Mucosa of gallbladder (tissue), 1 donor: ENCODE results near the gene ZBTB7B. TPM values are rescaled to one million over a fixed set of nuclear protein-coding genes. Genes with fewer than 3 reads are reported as not detected.

ENCODE experiments used
- DNase-seq: peaks from one replicate; pipeline ENCODE4 v3.0.0-alpha.2; 2020; ENCODE audit warnings: low spot score
- total RNA-seq: library from RNA; stranded (reverse); gene quantifications from one replicate; pipeline ENCODE4 v1.2.1, GENCODE V29; 2021
- donor health status: DM: no; HTN: no; CAD: no.

Gene ZBTB7B
- total RNA-seq, 1 donor from 2014 or later: 122 TPM

DNA sequence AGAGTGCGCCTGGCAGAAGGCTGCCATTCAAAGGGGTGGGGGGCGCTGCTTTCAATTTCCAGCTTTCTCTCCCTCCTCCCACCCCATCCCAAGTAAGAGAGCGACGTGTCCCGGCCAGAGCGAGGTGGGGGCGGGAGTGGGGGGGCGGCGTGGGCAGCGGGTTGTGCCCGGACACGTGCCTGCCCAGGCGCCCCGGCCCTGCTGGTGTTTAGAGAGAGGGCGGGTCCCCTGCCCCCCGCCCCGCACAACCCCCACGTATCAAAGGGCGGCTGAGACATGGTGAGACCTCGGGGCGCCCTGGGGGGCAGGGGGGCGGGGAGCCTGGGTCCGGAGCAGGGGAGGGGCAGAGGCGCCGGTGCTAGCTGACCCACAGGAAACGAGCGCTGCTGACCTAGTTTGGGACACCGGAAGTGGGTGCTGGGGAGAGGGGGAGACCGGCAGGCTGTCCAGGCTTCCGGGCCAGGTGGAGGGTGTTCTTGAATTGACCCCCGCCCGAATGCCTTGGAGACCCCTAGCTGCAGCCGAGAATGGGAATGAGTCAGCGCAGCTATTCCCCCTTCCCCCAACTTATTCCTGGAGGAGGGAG is 1.3 kb downstream of the ZBTB7B start:
- DNase-seq: no peak

DNA sequence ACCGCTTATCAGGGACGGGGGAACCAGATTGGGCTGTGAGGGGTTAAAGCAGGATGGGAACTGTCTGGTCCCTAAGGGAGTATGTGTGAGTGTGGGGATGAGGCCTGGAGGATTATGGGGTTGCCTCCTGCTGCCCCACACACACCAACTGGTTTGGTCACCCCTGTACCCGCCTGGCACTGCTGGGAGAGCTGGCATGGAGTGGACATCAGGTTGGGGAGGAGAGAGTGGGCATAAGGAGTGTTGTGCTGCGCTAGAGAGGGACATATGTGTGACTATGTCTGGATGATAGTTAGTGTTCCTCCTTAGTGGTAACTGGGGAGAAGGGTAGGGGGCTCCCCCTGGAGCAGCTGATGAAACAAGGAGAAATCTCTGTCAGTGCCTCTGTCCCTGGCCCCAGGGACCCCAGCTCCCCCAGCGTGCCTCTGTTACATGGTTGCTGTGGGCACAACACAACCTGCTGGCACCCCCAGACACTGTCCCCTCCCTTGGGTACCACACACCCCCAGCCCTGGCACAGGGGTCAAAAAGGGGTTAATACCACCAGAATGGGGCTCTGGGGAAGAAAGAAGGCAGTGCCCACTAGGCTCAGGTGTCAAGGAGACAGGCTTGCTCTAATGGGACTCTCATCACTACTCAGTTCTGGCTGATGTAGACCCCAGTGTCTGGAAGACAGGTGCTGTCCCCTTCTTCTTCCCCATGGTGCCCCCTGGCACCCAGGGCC is 1.9 kb downstream of the ZBTB7B start:
- no peak for DNase-seq

GRCh38 chr1:155005076-155006011 is 2.7 kb downstream of the ZBTB7B start:
- peak; percentile 65 for DNase-seq

- DNase-seq: no peak
Measured at GRCh38 chr1:155006601-155007101, 4.0 kb downstream of the ZBTB7B start.

GRCh38 chr1:155007251-155007828 is 4.7 kb downstream of the ZBTB7B start:
- no peak for DNase-seq

- DNase-seq: no peak
Measured at GRCh38 chr1:155008015-155008941, 5.7 kb downstream of the ZBTB7B start.

DNA sequence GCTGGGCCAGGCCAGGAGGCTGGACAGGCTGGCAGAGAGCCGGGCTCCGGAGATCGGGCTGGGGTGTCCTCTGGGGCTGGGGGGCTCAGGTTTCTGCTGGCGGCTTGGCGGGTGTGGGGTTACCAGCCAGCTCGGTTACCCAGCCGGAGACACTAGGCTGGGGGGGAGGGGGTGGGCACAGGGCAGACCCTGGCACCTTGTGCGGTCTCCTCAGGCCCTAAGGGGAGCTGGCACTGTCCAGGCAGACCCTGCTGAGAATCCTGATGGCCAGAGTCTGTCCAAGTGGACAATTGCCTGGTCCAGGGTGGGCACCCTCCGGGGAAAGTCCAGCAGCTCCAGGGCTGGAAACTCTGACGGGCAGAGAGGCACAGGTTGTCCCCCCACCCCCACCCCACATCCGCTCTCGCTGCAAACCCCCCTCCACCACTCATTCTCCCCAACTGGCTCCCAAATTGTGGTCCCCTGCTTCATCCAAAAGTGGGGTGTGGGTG is 6.7 kb downstream of the ZBTB7B start:
- DNase-seq: no peak

GRCh38 chr1:155009742-155010141 is 7.1 kb downstream of the ZBTB7B start:
- no peak for DNase-seq

GRCh38 chr1:155010211-155010918 is 7.8 kb downstream of the ZBTB7B start:
- DNase-seq: no peak

- no peak for DNase-seq
Measured at GRCh38 chr1:155011004-155011416, 8.4 kb downstream of the ZBTB7B start.

- no peak for DNase-seq
Measured at GRCh38 chr1:155011437-155012025, 8.9 kb downstream of the ZBTB7B start.

- DNase-seq: peak; percentile 68
Measured at GRCh38 chr1:155012026-155012546, 9.5 kb downstream of the ZBTB7B start.

DNA sequence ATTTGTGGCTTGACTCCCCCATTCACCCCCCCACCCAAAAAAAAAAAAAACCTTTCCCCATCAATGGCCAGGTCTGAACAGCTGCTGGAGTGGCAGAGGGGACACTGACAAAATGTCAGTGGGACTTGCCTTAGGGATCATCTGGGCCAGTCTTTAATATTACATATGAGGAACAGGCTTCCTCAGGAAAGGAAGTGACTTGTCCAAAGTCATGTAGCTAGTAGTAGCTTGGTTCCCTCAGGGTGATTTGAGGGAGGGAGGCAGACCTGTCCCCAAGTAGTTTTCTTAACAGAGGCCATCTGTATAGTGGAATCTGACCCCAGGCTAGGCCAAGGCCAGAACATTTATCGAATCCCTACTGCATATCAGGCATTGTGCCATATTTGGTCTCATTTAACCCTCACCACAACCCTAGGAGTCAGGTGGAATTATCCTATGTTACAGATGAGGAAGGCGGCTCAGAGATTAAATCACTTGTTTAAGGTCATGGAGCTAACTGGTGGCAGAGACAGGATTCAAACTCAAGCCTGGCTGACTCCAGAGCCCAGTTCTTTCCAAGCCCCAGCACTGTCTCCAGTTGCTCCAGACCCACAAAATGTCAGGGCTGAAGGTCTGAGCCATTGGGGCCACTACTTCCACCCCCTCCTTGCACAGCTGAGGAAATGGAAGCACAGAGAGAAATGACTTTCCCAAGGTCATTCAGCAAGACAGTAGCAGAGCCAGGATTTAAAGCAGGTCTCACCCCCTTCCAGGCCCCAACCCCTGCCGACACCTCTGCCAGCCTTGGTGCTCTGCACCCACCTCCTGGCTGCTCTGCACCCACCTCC is 10.4 kb downstream of the ZBTB7B start:
- no peak for DNase-seq

- no peak for DNase-seq
Measured at GRCh38 chr1:155013632-155014031, 11.0 kb downstream of the ZBTB7B start.

DNA sequence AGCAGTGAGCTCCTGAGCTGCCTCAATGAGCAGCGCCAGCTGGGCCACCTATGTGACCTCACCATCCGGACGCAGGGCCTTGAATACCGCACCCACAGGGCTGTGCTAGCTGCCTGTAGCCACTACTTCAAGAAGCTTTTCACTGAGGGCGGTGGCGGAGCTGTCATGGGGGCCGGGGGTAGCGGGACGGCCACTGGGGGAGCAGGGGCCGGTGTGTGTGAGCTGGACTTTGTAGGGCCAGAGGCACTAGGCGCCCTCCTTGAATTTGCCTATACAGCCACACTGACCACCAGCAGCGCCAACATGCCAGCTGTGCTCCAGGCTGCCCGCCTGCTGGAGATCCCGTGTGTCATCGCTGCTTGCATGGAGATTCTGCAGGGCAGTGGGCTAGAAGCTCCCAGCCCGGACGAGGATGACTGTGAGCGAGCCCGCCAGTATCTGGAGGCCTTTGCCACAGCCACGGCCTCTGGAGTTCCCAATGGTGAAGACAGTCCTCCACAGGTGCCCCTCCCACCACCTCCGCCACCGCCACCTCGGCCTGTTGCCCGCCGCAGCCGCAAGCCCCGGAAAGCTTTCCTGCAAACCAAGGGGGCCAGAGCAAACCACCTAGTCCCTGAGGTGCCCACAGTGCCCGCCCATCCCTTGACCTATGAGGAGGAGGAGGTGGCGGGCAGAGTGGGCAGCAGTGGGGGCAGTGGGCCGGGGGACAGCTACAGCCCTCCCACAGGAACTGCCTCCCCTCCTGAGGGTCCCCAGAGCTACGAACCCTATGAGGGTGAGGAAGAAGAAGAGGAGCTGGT is 12.3 kb downstream of the ZBTB7B start:
- DNase-seq: no peak

- no peak for DNase-seq
Measured at GRCh38 chr1:155015527-155016230, 13.1 kb downstream of the ZBTB7B start.
